DOHH2 (cell line): ENCODE results near the gene MYOC.

ENCODE experiments used
- H3F3A ChIP-seq: fragments of 200-600 bp; sonication (generic), shearing (Covaris generic); 2 replicates; pipeline ENCODE4 v1.6.0; 2016; ENCODE audit warnings: antibody characterized with exemption, mild to moderate bottlenecking; ENCODE audit not compliant: control insufficient read depth, insufficient read depth
- H3K27ac ChIP-seq: fragments of 200-600 bp; sonication (generic); 2 replicates; pipeline ENCODE4 v1.5.1; 2014; ENCODE audit warnings: low read depth, mild to moderate bottlenecking, low read length, moderate library complexity
- H3K27me3 ChIP-seq: fragments of 200-600 bp; sonication (generic); 2 replicates; pipeline ENCODE4 v1.6.1; 2014; ENCODE audit warnings: mild to moderate bottlenecking, low read length, mixed read lengths; ENCODE audit not compliant: control insufficient read depth
- H3K36me3 ChIP-seq: fragments of 200-600 bp; sonication (generic); 2 replicates; pipeline ENCODE4 v1.6.1; 2014; ENCODE audit warnings: mild to moderate bottlenecking, low read length, moderate library complexity, mixed read lengths; ENCODE audit not compliant: control insufficient read depth
- H3K4me1 ChIP-seq: fragments of 200-600 bp; sonication (generic); 2 replicates; pipeline ENCODE4 v1.6.1; 2014; ENCODE audit warnings: mild to moderate bottlenecking, low read length, mixed read lengths; ENCODE audit not compliant: control insufficient read depth
- H3K4me2 ChIP-seq: fragments of 200-600 bp; sonication (generic); 2 replicates; pipeline ENCODE4 v1.6.0; 2014; ENCODE audit warnings: mild to moderate bottlenecking, low read length, moderate library complexity
- H3K4me3 ChIP-seq: fragments of 200-600 bp; sonication (generic); 2 replicates; pipeline ENCODE4 v1.5.1; 2014; ENCODE audit warnings: mild to moderate bottlenecking, low read length, mixed read lengths
- H3K79me2 ChIP-seq: fragments of 200-600 bp; sonication (generic); 2 replicates; pipeline ENCODE4 v1.6.1; 2014; ENCODE audit warnings: mild to moderate bottlenecking, low read length, mixed read lengths; ENCODE audit not compliant: control insufficient read depth
- H3K9me2 ChIP-seq: fragments of 200-600 bp; sonication (generic); replicated peaks from 2 replicates; pipeline ENCODE4 v1.6.1; 2014; ENCODE audit warnings: mild to moderate bottlenecking, low read length, mixed read lengths; ENCODE audit not compliant: control insufficient read depth
- H3K9me3 ChIP-seq: fragments of 200-600 bp; sonication (generic); 2 replicates; pipeline ENCODE4 v1.6.1; 2014; ENCODE audit warnings: antibody characterized with exemption, low read length, mixed read lengths; ENCODE audit not compliant: control insufficient read depth, insufficient read depth
- H4K20me1 ChIP-seq: fragments of 200-600 bp; sonication (generic); 2 replicates; pipeline ENCODE4 v1.6.0; 2014; ENCODE audit warnings: low read depth, mild to moderate bottlenecking, antibody characterized with exemption, low read length, moderate library complexity; ENCODE audit not compliant: control insufficient read depth, insufficient read depth
- CTCF ChIP-seq: fragments of 200-600 bp; sonication (generic); IDR thresholded peaks from one replicate; pipeline ENCODE4 v1.5.1; 2014; ENCODE audit warnings: antibody characterized with exemption, mild to moderate bottlenecking, low read depth, low read length; ENCODE audit not compliant: poor library complexity, severe bottlenecking
- EZH2phosphoT487 ChIP-seq: fragments of 200-600 bp; sonication (generic); IDR thresholded peaks from 2 replicates; pipeline ENCODE4 v1.6.1; 2017; ENCODE audit warnings: borderline replicate concordance, mild to moderate bottlenecking, antibody characterized with exemption, low read length, moderate library complexity, mixed read lengths

MYOC gene

GRCh38 chr1:171683870-171684269, 31.4 kb upstream of the MYOC start:
- Histone ChIP-seq H3K9me3 (no peaks in the 10 kb centered on the region), H3F3A (no peaks in the 10 kb centered on the region), H3K4me1 (no peaks in the 10 kb centered on the region), H3K27me3 (no peaks in the 10 kb centered on the region), H3K79me2 (no peaks in the 10 kb centered on the region), H3K27ac (no peak overlapping the region), H3K4me3 (no peak overlapping the region), H3K4me2 (no peak overlapping the region), H3K36me3 (no peaks in the 10 kb centered on the region), H4K20me1 (no peaks in the 10 kb centered on the region), H3K9me2 (no peaks in the 10 kb centered on the region)
- TF ChIP-seq CTCF (no peak), EZH2phosphoT487 (no peak)

GRCh38 chr1:171680339-171680738, 27.9 kb upstream of the MYOC start:
- TF ChIP-seq EZH2phosphoT487: no peak
- no peaks in the 10 kb centered on the region for H3K79me2 ChIP-seq
- no peak overlapping the region for H3K27ac ChIP-seq
- H3K4me3 ChIP-seq: no peak overlapping the region
- no peaks in the 10 kb centered on the region for H3F3A ChIP-seq
- no peaks in the 10 kb centered on the region for H3K36me3 ChIP-seq
- no peaks in the 10 kb centered on the region for H3K9me2 ChIP-seq
- H3K9me3 ChIP-seq: no peaks in the 10 kb centered on the region
- no peak overlapping the region for H3K4me2 ChIP-seq
- H3K4me1 ChIP-seq: no peaks in the 10 kb centered on the region
- H3K27me3 ChIP-seq: peaks cover 1% of the 10 kb centered on the region; the same call in 1 of the 2 replicates
- H4K20me1 ChIP-seq: no peaks in the 10 kb centered on the region

- Histone ChIP-seq H3K9me3 (no peaks in the 10 kb centered on the region), H3K27ac (no peak overlapping the region), H3K79me2 (no peaks in the 10 kb centered on the region), H3K36me3 (no peaks in the 10 kb centered on the region), H4K20me1 (no peaks in the 10 kb centered on the region), H3K27me3 (peaks cover 6% of the 10 kb centered on the region; the same call in 1 of the 2 replicates), H3K9me2 (no peaks in the 10 kb centered on the region), H3K4me1 (no peaks in the 10 kb centered on the region), H3F3A (no peaks in the 10 kb centered on the region), H3K4me2 (no peak overlapping the region), H3K4me3 (no peak overlapping the region)
- TF ChIP-seq CTCF: no peak
- TF ChIP-seq EZH2phosphoT487: no peak
Measured at GRCh38 chr1:171676823-171677222, 24.3 kb upstream of the MYOC start.

GRCh38 chr1:171674431-171675405, 22.2 kb upstream of the MYOC start:
- no peaks in the 10 kb centered on the region for H4K20me1 ChIP-seq
- H3K79me2 ChIP-seq: no peaks in the 10 kb centered on the region
- H3K27me3 ChIP-seq: peaks cover 6% of the 10 kb centered on the region; the same call in 1 of the 2 replicates
- no peaks in the 10 kb centered on the region for H3F3A ChIP-seq
- no peaks in the 10 kb centered on the region for H3K4me1 ChIP-seq
- no peak for TF ChIP-seq EZH2phosphoT487
- TF ChIP-seq CTCF: no peak
- no peak overlapping the region for H3K4me2 ChIP-seq
- H3K9me2 ChIP-seq: no peaks in the 10 kb centered on the region
- H3K27ac ChIP-seq: no peak overlapping the region
- H3K4me3 ChIP-seq: no peak overlapping the region
- H3K9me3 ChIP-seq: no peaks in the 10 kb centered on the region
- no peaks in the 10 kb centered on the region for H3K36me3 ChIP-seq
